AG10803 (cell line): ENCODE data around the gene SNCAIP.

Source experiments
- DNase-seq: peaks from one replicate; pipeline ENCODE4 v3.0.0; 2010; ENCODE audit warnings: low read depth
- H3K4me3 ChIP-seq: 2 replicates; pipeline ENCODE4 v1.5.1; 2011; ENCODE audit warnings: mild to moderate bottlenecking, low read length, control low read depth
- TF ChIP-seq, protein P1 (sequence below): conservative IDR thresholded peaks from 2 replicates; pipeline ENCODE4 v1.5.1; 2011; ENCODE audit warnings: mild to moderate bottlenecking, low read length, control low read depth, inconsistent platforms

Gene SNCAIP

DNA sequence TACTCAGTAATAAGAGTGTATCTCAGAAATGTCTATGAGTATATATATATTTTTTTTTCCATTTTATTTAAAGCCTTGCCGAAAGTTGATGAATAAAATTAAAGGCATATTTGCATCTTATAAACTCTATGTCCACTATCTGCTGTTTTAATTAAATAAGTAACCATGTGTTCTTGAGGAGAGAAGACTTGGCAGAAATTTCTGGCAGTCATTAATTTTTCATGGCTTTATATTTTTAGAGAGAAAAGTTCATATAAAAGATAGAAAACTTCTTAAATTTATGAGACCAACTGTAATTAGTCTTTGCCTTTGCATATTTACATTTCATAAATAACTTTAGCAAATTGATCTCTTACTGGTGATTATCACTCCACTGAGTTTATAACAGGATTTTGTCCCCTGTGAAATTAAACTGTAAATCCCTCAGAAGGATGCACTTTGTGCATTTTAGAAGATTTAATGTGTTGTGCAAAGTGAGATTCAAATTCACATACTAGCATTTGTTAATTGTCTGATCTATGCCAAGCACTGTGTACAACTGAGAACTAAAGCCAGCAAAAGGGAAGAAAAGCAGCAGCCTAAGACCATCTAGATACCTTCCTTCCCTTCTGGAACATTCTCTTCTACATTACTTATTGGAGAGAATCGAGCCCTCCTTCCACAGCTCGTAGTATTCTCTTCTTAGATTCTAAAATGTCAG, 108.7 kb downstream of the SNCAIP start:
- TF ChIP-seq, protein P1, sequence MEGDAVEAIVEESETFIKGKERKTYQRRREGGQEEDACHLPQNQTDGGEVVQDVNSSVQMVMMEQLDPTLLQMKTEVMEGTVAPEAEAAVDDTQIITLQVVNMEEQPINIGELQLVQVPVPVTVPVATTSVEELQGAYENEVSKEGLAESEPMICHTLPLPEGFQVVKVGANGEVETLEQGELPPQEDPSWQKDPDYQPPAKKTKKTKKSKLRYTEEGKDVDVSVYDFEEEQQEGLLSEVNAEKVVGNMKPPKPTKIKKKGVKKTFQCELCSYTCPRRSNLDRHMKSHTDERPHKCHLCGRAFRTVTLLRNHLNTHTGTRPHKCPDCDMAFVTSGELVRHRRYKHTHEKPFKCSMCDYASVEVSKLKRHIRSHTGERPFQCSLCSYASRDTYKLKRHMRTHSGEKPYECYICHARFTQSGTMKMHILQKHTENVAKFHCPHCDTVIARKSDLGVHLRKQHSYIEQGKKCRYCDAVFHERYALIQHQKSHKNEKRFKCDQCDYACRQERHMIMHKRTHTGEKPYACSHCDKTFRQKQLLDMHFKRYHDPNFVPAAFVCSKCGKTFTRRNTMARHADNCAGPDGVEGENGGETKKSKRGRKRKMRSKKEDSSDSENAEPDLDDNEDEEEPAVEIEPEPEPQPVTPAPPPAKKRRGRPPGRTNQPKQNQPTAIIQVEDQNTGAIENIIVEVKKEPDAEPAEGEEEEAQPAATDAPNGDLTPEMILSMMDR, result no peak
- H3K4me3 ChIP-seq, result no peak overlapping the region
- DNase-seq, result no peak

DNA sequence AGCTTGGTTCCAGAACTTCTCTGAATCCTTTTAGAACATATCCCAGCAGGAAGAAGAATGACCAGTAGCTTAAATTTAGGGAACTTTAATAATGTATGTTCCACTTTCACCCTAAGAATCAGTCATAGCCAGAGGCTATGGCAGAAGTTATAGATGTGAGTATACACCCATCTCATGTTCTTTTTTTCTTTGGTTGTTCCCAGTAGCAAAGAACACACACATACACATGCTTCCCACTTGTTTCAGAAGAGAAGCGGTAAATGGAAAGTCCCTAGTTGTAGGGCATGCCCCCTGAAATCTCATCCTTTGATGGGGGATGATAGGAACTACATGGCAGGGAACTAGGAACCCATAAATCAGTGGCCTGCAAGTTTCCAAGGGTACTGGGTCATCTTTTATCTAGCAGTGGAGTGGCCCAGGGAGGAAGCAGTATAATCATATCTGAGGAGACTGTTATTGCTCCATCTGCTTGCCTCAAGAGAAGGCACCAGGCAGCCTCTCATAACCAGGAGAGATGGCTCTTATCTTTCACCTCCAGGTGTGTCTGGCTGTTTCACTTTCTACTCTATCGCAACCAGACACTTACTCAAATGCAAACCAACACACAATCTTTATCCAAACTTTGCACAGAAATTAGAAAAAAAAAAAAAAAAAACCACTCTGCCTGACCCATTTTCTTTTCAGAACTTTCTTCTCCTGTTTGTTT, 109.5 kb downstream of the SNCAIP start:
- no peak for DNase-seq
- TF ChIP-seq, protein P1, result no peak
- H3K4me3 ChIP-seq, result no peak overlapping the region

DNA sequence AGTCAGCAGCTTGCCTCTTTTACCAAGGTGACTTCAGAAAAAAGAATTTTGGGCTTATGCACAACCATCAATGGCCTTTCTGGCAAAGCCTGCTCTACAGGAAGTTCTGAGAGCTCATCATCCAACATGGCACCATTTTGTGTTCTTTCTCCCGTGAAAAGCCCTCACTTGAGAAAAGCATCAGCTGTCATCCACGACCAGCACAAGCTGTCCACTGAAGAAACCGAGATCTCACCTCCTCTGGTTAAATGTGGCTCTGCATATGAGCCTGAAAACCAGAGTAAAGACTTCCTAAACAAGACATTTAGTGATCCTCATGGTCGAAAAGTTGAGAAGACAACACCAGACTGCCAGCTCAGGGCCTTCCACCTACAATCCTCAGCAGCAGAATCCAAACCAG, 111.2 kb downstream of the SNCAIP start:
- no peak for DNase-seq
- H3K4me3 ChIP-seq, result no peak overlapping the region
- TF ChIP-seq, protein P1, result no peak

DNA sequence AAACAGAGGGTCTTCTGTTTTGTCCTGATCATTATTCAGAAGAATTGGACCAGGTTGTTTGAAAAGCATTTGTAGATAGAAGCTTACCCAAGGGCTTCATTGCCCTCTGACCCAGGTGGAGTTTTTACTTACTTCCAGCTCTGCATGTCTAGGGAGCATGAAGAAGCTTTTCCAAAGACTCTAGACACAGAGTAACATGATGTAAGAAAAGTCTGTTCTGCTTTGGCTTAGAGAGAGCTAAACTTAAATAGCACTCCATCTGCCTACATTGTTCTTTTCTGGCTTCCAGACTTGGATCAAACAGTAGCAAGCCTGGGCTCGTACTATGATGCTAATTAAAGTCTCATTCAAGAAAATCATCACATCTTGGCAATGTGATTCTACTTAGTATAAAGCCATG, 112.1 kb downstream of the SNCAIP start:
- no peak overlapping the region for H3K4me3 ChIP-seq
- TF ChIP-seq, protein P1, result no peak
- DNase-seq, result no peak

DNA sequence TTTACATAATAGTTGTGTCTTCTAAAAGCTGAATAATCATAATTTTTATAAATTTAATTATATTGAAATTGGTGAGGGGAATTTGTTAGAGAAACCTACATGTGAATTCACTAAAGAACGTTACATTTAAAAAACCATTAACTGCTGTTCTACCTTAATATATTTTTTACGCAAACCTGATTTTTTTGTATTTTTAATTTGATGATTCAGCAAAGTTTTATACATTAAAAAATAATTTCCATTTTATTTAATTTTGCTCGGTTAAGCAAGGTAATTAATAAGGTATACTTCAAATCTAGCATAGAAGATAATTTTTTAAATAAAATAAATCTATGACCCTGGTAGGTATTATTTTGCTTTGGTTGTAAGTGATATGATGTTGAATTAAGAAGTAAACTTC, 114.3 kb downstream of the SNCAIP start:
- TF ChIP-seq, protein P1, result no peak
- DNase-seq, result no peak
- no peak overlapping the region for H3K4me3 ChIP-seq

DNA sequence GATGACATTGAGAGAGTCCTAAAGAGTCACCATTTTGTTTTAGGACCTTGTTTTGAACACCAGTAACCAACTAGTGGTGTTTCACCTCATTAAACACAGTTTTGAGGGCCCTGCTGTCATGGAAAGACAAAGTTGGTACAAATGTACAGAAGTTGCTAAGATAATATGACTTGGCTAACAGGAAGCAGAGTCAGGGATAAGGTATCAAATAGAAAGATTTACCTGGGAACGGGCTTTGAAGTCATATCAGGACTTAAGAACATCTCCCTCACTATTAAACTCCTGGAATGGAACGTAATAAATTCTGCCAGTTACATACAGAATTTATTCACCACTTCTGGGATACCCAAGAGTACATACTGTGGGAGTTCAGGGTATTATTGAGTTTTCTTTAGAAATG, 115.6 kb downstream of the SNCAIP start:
- TF ChIP-seq, protein P1, result no peak
- DNase-seq, result no peak
- H3K4me3 ChIP-seq, result no peak overlapping the region

DNA sequence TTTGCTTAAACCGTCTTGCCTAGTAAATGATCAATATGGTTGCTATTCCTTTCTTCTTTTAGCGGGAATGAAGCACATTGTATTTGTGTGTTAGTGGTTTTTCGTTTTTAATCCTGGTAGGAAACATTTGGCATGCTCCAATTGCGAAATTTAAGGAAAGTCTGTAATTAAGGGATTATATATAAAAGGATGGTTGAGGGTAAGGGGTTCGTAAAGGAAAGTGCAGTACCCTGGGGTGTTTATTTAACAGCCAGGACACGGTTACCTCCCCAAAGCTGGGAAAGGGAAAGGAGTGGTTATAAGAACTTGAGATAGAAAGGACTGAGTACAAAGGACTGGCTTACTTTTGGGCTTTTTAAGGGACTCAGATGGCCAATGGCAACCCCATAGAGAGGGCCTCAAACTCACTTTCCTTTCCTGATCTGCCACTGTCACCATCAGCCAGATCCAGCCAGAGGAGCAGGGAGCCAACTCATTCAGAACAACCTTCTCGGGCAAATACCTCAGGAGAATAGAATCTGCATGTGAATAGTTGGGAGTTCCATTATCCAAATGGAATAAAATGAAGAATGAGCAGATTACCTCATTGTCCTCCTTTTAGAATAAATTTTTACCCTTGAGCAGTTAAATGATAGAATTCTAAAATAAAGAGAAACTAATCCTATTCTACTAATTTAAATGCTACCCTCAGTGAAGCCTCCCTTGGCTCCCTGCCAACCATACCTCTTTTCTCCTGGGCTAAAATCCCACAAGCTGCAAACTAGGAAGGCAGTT, 117.7 kb downstream of the SNCAIP start:
- no peak for DNase-seq
- no peak overlapping the region for H3K4me3 ChIP-seq
- TF ChIP-seq, protein P1, result no peak
